HG02943 (cell line): ENCODE data around the gene LRRC74B.
"Not testable (repeated sequence)": the region's sequence is repeated elsewhere in the genome, so short reads cannot be mapped to it uniquely, and the experiment has no call there.

Source experiments
- ATAC-seq: cut with Tn5 transposase; IDR thresholded peaks from one replicate; pipeline ENCODE4 v1.9.1; 2021; ENCODE audit warnings: mild to moderate bottlenecking, low read depth, moderate library complexity; ENCODE audit not compliant: unreplicated experiment

LRRC74B gene

DNA sequence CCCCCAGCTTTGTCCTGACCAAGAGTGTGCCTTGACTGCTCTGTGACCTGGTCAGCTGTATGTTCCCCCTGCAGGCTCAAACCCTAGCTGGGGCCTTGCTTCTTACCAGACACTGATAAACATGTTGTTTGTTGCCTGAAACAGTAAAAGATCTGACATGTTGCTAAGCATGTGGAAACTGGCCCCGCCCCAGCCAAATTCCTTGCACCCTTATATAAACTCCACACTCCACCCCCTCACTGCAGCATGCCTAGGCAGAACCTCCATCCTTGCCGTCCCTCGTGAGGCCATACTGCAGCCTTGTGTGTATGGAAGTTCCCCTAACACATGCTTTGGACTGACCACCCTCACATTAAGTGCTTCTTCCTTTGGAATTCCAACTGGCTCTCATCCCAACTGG lies 27.3 kb downstream of the LRRC74B start:
- ATAC-seq, result no peak

DNA sequence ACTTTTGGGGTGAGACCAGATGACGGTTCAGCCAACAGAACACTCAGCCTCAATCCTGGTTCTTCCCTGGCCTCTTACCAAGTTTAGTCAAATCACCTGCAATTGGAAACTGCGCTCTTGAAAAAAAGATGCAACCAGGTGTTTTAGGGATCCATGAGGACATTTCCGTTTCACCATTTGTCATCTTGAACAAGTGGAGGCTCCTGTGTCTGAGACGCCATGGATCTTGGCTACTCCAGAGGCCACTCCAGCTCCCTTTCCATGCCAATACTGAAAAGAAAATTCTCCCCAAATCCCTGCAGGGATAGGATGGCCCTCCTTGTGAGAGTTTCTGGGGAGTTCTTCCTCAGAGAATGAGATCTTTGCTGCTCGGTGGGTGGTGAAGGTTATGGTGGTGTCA lies 27.7 kb downstream of the LRRC74B start:
- ATAC-seq, result no peak

DNA sequence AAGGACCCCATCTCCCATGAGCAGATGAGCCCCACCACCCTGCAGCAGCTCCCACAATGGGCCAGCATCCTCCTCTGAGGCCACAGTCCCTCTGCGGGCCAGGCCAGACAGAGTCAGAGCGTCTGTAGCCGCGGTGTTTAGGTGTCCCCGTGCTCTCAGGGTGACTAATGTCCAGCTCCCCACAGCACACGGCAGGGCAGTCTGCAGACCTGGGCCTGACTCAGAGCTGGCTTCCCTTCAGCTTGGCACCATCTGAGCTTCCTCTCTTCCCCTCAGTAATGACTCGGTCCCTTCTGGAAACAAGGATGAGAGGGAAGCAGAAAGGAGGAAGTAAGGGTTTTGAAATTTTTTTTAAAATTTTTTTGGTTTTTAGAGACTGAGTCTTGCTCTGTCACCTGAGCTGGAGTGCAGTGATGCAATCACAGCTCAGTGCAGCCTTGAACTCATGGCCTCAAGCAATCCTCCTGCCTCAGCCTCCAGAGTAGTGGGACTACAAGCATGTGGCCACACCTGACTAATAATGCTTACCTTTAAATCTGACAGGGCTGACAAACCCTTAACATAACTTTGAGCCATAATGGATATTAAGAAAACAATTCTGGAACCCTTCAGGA lies 28.5 kb downstream of the LRRC74B start:
- ATAC-seq, result no peak

DNA sequence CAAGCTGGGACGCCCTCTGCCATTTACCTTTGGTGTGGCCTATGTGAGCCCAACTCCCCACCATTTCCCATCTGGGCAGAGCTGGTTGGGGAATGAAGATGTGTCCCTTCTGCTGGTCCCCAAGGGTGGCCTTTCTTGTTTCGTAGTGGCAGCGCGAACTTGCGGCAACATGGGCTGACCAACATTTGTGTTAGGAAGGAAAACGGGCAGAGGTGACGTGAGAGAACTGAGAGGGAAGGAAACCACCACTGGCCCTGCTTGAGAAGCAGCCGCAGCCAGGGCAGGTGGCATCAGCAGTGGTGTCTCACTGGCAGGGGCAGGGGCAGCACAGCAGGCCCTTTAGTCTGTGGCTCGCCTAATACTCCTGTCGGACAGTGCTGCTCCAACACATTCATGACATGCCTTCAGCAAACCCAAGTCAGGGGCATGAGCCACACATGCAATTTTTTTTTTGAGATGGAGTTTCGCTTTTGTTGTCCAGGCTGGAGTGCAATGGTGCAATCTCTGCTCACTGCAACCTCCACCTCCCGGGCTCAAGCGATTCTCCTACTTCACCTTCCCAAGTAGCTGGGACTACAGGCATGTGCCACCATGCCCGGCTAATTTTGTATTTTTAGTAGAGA lies 29.9 kb downstream of the LRRC74B start:
- ATAC-seq, result no peak

DNA sequence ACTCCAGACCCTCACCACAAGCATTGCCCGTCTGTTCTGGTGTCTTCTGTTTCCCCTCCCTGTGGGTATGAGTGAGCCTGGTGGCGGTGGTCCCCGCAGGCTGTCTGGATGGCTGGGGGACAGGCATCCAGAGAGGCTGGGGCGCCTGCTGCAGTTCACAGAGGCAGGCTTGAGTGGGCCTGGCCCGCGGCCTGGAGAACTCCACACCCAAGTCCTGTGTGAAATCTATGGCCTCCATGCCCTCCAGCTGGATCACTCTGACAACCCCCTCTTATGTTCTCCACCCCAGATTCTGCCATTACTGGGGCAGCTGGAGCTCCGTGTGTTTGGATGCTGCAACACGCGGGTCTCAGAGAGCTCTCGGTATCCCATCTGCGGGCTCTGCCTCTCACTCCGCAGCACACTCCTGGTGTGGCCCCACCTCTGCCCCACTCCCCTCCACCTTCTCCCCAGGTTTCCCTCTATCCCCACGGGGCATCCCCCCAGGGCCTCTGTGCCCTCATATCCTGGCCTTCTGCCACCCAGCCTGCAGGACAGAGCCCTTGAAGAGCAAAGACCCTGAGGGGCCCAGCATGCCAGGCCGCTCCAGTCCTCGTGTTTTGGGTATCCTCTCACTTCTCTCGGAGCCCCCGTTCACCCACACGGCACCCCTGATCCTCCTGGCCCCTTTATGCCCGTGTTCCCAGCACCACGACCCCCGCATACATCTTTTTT lies 31.3 kb downstream of the LRRC74B start:
- ATAC-seq, result no peak

DNA sequence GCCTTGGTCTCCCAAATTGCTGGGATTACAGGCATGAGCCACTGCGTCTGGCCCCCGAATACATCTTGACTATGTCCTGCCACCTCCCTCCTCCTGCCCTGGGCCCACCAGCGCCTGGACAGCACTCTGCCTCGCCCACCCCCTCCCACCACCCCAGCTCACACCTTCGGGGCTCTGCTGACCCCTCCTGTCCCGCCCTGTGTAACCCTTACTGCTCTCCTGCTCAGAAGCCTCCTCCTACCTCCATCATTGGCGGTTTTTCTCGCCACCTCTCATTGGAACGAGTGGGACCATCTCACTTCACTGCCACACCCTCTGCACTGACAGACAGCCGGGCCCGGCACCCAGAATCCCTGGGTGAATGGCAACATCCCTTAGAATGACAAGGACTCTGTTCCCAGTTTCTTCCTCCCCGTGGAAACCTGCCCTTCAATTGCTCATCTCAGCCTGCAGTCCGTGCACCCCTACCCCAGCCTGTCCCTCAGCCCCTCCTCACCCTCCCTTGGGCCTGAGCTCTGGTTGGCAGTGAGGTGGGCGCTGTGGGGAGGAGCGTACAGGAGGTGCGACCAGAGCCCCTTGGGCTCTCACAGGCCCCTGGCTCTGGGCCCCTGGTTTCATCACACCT lies 32.2 kb downstream of the LRRC74B start:
- ATAC-seq, result no peak

DNA sequence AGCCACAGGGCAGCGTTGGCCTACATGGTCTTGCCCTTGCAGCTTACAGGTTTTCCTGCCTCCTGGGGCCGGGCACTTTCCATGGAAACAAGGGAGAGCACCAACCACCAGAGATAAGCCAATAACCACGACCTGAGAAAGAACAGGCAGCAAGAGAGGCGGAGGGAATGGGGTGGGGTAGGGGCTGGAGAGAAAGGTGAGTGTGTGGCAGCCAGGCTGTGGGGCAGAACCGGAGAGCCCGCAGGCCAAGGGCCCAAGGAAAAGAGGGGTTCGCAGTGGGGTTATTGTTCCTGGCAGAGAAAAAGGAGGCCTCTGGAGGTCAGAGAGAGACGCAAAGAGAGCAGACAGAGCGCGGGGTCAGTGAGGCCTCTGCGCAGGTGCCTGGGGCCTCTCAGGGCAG lies 33.2 kb downstream of the LRRC74B start:
- ATAC-seq, result no peak

DNA sequence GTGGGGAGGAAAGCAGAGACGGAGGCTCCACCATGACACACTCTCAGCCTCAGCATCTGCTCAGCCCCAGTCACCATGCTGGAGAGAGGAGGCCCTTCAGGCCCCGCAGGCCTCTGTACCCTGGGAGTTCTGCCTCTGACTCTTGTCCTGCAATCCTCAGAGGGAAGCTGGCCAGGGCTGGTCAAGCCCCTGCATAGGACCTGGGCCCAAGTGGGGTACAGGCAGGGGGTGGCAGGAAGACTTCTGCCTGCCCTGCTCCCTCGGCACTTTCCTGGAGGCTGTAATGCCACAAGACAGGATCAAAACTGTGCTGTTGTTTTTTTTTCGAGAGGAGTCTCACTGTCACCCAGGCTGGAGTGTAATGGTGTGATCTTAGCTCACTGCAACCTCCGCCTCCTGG lies 33.7 kb downstream of the LRRC74B start:
- ATAC-seq, result no peak

DNA sequence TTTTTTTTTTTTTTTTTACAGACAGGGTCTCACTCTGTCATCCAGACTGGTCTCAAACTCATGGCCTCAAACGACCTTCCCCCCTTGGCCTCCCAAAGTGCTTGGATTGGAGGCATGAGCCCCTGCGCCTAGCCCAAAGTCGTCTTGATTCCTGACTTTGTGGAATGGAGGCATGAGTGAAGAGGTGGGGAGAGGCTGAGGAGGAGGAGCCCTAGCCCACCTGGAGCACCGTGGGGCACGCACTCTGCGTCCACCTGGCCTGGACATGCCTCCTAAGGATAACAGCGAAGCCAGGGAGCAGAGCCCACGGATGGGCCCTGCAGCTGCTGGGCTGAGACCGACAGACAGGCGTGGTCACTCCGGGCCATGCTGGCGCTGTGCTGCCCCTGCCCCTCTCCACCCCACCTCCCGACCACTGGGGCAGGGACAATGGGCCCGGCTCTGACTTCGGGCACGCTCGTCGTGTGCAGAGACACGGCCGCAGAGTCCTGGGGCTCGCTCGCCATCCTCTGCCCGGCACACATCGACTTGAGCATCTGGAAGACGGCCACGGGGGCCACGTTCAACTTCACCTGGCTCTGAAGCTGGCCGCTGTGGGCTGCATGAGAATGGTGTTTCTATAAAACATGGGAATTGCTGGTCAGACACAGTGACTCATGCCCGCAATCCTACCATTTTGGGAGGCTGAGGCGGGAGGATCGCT lies 34.8 kb downstream of the LRRC74B start:
- ATAC-seq, result no peak

DNA sequence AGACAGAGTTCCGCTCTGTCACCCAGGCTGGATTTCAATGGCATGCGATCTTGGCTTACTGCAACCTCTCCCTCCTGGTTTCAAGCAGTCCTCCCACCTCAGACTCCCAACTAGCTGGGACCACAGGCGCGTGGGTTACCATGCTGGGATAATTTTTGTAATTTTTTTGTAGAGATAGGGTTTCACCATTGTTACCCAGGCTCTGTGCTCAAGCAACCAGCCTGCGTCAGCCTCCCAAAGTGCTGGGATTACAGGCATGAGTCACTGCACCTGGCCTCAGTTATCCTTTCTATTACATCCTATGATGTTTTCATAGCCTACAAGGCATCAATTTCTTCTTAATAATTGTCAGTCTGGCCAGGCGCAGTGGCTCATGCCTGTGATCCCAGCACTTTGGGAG lies 36.5 kb downstream of the LRRC74B start:
- no peak for ATAC-seq

DNA sequence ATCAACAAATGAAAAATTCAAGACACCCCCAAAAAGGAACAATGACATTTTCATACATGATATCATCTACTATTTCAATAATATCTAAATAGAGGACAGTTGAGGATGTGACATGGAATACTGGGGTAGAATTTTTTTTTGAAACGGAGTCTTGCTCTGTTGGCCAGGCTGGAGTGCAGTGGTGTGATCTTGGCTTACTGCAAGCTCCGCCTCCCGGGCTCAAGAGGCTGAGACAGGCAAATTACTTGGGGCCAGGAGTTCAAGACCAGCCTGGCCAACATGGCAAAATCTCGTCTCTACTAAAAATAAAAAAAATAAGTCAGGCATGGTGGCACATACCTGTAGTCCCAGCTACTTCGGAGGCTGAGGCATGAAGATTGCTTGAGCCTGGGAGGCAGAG lies 41.4 kb downstream of the LRRC74B start:
- no peak for ATAC-seq

DNA sequence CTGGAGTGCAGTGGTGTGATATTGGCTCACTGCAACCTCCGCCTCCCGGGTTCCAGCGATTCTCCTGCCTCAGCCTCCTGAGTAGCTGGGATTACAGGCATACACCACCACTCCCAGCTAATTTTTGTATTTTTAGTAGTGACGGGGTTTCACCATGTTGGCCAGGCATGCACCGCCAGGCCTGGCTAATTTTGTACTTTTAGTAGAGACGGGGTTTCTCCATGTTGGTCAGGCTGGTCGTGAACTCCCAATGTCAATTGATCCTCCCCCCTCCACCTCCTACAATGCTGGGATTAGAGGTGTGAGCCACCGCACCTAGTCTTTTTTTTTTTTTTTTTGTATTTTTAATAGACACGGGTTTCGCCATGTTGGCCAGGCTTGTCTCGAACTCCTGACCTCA lies 42.2 kb downstream of the LRRC74B start:
- not testable (repeated sequence) for ATAC-seq

DNA sequence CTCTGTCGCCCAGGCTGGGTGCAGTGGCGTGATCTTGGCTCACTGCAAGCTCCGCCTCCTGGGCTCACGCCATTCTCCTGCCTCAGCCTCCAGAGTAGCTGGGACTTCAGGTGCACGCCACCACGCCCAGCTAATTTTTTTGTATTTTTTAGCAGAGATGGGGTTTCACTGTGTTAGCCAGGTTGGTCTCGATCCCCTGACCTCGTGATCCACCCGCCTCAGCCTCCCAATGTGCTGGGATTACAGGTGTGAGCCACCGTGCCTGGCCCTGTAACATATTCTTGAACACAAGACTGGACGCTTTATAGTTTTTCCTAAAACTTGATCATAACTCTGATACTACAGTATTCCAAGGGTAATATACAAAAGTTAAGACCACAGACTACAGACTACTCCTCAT lies 45.5 kb downstream of the LRRC74B start:
- ATAC-seq, result not testable (repeated sequence)

DNA sequence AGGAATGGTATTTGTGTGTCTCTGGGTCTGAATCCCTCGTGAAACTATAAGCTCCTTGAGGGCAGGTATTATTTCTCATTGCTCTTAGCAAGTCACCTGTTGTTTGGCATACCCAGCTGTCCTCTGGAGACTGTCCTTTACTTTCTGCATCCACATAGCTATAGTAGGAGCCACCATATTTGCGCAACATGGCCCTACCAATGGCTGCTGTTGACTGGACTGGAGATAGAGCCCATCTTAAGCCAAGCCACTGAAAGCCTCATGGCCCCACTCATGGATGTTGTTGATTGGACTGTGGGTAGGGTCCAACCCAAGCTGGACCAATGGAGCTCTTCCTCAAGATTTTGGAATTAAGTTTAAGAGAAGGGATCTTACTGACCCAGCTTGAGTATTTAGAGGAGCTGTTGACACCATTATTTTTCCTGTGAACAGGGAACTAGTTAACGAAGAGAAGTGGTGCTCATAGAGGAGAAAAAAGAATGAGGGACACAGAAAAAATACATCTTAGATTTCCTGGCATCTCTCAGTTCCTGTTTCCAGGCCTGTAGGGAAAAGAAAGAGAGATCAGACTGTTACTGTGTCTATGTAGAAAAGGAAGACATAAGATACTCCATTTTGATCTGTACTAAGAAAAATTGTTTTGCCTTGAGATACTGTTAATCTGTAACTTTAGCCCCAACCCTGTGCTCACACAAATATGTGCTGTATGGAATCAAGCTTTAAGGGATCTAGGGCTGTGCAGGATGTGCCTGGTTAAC lies 47.2 kb downstream of the LRRC74B start:
- no peak for ATAC-seq

DNA sequence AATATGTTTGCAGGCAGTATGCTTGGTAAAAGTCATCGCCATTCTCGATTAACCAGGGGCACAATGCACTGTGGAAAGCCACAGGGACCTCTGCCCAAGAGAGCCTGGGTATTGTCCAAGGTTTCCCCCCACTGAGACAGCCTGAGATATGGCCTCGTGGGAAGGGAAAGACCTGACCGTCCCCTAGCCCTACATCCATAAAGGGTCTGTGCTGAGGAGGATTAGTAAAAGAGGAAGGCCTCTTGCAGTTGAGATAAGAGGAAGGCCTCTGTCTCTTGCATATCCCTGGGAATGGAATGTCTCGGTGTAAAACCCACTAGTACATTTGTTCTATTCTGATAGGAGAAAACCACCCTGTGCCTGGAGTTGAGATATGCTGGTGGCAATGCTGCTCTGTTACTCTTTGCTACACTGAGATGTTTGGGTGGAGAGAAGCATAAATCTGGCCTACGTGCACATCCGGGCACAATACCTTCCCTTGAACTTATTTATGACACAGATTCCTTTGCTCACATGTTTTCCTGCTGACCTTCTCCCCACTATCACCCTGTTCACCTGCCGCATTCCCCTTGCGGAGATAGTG lies 47.9 kb downstream of the LRRC74B start:
- ATAC-seq, result not testable (repeated sequence)

DNA sequence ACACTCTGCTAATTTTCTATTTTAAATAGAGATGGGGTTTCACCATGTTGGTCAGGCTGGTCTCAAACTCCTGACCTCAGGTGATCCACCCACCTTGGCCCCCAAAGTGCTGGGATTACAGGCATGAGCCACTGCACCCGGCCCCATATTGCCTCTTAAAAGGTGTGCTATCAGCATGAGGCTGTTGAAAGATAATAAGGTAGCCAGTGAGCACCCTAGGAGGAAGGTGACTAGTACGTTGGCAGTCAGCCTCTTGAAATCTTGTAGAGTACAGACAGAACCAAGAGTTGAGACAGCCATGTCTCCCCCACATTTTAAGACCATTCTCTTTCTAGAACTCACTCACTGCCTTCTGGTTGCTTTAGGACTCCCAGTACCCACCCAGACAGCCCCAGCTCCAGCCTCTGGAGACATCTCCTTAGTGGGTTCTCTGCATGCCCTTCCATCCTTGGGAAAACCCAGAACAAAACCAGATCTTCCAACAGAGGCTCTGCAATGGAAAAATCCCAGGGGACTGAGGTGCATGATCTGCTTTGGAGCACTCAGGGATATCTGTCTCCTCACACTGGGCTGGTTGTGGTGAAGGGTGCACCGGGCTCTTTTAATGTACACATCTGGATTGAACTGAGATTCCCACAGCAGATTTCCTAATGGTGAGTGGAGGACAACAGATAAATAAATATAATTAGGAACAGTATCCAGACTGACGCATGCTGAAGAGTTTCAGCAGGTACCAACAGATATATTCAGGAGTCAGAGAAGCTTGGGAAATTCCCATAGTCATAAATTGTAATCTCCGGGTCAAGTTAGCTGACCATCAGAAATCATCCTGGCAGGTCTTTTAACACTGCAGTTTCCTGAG lies 49.4 kb downstream of the LRRC74B start:
- ATAC-seq, result no peak

DNA sequence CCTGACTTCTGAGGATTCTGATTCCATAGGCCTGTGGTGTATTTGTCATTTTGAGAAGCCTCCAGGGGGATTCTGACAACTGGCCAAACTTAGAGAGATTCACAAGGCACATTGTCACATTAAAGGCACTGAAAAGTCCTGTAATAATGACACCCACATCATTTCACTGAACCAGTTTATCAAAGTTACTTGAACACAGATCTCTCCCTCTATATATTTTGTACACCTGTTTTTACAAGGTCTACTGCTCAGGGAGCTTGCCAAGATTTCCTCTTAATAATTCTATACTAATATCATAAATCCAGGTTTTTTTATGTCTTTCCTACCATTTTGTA lies 50.0 kb downstream of the LRRC74B start:
- no peak for ATAC-seq

DNA sequence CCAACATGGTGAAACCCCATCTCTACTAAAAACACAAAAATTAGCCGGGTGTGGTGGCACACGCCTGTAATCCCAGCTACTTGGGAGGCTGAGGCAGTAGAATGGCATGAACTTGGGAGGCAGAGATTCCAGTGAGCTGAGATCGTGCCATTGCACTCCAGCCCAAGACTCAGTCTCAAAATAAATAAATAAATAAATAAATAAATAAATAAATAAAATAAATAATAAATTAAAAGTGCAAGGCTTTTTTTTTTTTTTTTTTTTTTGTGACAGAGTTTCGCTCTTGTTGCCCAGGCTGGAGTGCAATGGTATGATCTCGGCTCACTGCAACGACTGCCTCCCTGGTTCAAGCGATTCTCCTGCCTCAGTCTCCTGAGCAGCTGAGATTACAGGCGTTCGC lies 51.1 kb downstream of the LRRC74B start:
- not testable (repeated sequence) for ATAC-seq

DNA sequence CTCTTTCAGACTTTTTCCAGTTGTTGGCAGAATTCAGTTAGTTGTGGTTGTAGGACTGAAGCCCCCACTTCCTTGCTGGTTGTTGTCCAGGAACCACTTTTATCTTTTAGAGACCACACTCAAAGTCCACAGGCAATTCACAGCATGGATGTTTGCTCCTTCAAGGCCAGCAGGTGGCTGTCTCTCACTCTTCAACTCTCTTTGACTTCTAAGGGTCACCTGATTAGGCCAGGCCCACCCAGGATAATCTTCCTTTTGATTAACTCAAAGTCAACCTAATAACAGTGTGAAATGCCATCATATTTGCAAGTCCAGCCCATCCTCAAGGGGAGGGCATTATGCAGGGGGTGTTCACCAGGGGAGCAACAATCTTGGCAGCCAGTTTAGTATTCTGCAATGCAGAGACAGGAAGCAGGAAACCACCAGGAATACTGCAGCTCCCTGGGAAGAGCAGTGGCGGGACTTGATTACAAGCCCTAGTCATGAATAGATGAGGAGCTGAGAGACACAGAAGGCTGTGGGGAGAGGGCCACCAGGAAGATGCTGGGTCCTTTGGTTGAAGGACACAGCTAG lies 52.4 kb downstream of the LRRC74B start:
- no peak for ATAC-seq
